Upper lobe of right lung (tissue), 1 donor: ENCODE results near the gene PHF2. TPM values are rescaled to one million over a fixed set of nuclear protein-coding genes. Genes with fewer than 3 reads are reported as not detected.

Experiments used
- ATAC-seq: fragments of 200-7000 bp; cut with Tn5 transposase; one replicate; pipeline ENCODE4 v1.9.1; 2020; ENCODE audit warnings: mild to moderate bottlenecking, moderate library complexity
- DNase-seq: peaks from one replicate; pipeline ENCODE4 v3.0.0-alpha.2; 2020
- H3K27ac ChIP-seq: fragments of 200-600 bp; one replicate; pipeline ENCODE4 v1.8.0; 2022
- H3K27me3 ChIP-seq: fragments of 200-600 bp; one replicate; pipeline ENCODE4 v1.8.0; 2022; ENCODE audit warnings: mild to moderate bottlenecking
- H3K36me3 ChIP-seq: fragments of 200-600 bp; one replicate; pipeline ENCODE4 v1.8.0; 2022
- H3K4me1 ChIP-seq: fragments of 200-600 bp; one replicate; pipeline ENCODE4 v1.8.0; 2022
- H3K4me3 ChIP-seq: fragments of 200-600 bp; one replicate; pipeline ENCODE4 v1.8.0; 2022; ENCODE audit warnings: mild to moderate bottlenecking
- H3K9me3 ChIP-seq: fragments of 200-600 bp; one replicate; pipeline ENCODE4 v1.8.0; 2022
- intact Hi-C: fragments of 100-400 bp; cut with DNase I; formaldehyde crosslinking; loops from one replicate; pipeline ENCODE4 v1.11.0; 2022
- total RNA-seq: library from RNA; stranded (reverse); fragmentation: NEBNext Ultra II Directional; extraction: Animal tissue kit (Norgen Biotek cat#: 25700); gene quantifications from one replicate; pipeline ENCODE4 v1.2.1, GENCODE V29; 2021
- TF ChIP-seq, protein P1 (sequence below): fragments of 200-600 bp; IDR thresholded peaks from one replicate; pipeline ENCODE4 v1.8.0; 2022; ENCODE audit warnings: antibody characterized with exemption
- donor health status: DM: no; HTN: yes; CAD: no; lungs with severe emphysema.

Gene PHF2
- total RNA-seq, 1 donor from 2014 or later = 37.0 TPM

DNA sequence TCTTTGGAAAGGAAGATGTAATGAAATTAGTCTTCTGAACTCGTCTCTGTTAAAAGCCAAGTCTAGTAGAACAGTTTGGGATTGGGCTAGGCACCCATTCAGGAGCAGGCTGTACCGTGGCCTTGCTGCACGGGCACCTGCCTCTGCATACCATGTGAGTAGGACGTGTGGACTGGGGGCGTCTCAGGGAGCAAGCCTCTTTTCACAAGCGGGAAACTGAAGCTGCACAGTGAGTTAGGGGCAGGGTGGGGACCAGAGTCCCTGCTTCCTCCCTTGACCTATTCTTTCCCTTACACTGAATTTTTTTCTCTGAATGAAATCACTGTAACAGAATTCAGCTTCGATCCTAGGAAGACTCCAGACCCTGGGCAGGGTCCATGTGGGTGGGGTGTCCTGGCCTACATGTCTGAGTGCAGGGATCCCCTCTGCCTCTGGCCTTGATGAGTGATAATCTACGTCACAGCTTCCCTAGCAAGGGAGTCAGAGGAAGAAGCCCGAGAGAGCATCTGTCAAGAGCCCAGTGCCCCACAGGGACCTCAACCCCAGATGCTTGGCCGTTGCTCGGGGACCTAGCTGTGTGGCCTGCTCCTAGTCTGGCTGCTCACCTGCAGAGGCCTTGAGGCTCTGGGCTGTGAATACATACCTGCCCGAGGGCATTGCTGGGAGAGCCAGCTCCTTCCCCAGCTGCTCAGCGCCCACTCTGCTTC lies 15.1 kb downstream of the PHF2 start:
- DNase-seq = no peak
- Histone ChIP-seq H3K4me3 (no peak overlapping the region), H3K27me3 (no peaks in the 10 kb centered on the region), H3K9me3 (no peaks in the 10 kb centered on the region), H3K4me1 (peaks cover 46% of the 10 kb centered on the region), H3K36me3 (no peaks in the 10 kb centered on the region), H3K27ac (no peak overlapping the region)
- no peak for ATAC-seq
- intact Hi-C loops = no loop called here
- TF ChIP-seq, protein P1, sequence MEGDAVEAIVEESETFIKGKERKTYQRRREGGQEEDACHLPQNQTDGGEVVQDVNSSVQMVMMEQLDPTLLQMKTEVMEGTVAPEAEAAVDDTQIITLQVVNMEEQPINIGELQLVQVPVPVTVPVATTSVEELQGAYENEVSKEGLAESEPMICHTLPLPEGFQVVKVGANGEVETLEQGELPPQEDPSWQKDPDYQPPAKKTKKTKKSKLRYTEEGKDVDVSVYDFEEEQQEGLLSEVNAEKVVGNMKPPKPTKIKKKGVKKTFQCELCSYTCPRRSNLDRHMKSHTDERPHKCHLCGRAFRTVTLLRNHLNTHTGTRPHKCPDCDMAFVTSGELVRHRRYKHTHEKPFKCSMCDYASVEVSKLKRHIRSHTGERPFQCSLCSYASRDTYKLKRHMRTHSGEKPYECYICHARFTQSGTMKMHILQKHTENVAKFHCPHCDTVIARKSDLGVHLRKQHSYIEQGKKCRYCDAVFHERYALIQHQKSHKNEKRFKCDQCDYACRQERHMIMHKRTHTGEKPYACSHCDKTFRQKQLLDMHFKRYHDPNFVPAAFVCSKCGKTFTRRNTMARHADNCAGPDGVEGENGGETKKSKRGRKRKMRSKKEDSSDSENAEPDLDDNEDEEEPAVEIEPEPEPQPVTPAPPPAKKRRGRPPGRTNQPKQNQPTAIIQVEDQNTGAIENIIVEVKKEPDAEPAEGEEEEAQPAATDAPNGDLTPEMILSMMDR = no peak

DNA sequence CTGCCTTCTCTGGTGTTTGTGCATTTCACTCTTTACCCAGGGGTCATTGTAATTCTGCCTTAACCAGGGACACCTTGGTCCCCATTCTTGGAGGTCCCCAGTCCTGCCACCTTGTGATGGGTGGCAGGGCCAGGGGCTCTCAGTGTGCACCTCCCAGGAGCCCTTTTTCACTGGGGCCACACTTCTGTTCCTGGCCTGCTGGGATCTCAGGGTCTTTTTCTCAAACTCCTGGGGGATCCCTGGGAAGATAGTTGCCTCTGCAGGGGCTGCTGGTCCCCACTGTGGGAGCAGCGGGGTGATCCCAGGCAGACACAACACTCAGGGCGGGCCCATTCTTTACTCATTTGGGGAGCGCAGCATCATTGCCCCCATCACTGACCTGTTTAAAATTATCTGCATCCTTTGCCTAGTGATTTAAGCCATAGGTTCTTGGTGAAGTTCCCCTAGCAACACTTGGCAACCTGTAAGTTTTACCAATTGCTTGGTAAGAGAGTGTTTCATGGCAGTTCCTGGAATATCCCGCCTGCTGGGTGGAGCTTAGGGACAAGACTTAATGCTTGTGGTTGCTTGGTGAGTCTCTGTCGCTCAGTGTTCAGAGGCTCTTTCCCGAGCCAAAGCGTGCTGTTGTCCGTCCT lies 15.7 kb downstream of the PHF2 start:
- Histone ChIP-seq H3K27ac (no peak overlapping the region), H3K9me3 (no peaks in the 10 kb centered on the region), H3K4me3 (no peak overlapping the region), H3K27me3 (no peaks in the 10 kb centered on the region), H3K4me1 (peaks cover 44% of the 10 kb centered on the region), H3K36me3 (no peaks in the 10 kb centered on the region)
- DNase-seq (no peak), ATAC-seq (no peak)
- TF ChIP-seq, protein P1 = no peak
- intact Hi-C loops = no loop called here

DNA sequence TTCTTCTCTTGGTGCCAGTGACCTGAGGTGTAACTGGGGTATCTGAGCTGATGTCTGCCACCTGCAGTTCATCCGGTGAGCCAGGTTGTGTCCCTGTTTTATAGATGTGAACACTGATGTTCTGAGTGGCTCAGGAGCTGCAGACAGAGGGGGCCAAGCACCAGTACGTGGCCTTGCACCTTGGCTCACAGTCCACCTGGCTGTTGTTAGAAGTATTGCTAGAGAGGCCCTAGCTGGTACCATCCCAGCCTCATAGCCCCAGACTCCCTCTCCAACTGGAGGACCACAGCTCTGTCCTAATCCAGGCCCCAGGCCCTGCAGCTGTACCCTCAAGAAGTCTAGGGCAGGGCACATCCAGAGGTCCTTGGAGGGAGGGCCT lies 16.2 kb downstream of the PHF2 start:
- H3K4me3 ChIP-seq = no peak overlapping the region
- no peaks in the 10 kb centered on the region for H3K36me3 ChIP-seq
- no peak for DNase-seq
- no peaks in the 10 kb centered on the region for H3K27me3 ChIP-seq
- TF ChIP-seq, protein P1 = no peak
- peak; percentile 37 for ATAC-seq
- no peak overlapping the region for H3K27ac ChIP-seq
- intact Hi-C loops = no loop called here
- no peaks in the 10 kb centered on the region for H3K9me3 ChIP-seq
- peaks cover 44% of the 10 kb centered on the region for H3K4me1 ChIP-seq

DNA sequence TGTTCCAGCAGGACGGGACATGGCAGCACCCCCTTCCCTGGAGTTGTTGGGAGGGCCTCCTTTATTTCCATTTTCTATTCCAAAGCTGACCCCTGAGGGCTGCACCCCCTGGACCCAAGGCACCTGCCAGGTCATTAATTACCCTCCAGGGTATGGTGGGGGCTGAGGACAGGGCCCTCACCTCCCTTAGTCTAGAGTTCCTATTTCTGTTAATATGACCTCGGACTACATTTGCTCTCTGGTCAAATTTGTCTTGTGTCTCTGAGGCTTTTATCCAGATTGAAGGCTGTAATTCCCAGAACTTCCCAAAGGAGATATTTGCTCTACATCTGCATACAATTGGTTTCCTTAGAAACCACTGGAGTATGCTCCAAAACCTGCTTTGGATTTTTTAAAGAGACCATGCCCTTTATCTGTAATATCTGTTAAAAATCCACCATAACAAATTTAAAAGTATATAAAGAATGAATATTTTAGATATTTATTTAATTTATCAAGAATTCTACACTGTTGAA lies 16.8 kb downstream of the PHF2 start:
- ATAC-seq = no peak
- peaks cover 42% of the 10 kb centered on the region for H3K4me1 ChIP-seq

DNA sequence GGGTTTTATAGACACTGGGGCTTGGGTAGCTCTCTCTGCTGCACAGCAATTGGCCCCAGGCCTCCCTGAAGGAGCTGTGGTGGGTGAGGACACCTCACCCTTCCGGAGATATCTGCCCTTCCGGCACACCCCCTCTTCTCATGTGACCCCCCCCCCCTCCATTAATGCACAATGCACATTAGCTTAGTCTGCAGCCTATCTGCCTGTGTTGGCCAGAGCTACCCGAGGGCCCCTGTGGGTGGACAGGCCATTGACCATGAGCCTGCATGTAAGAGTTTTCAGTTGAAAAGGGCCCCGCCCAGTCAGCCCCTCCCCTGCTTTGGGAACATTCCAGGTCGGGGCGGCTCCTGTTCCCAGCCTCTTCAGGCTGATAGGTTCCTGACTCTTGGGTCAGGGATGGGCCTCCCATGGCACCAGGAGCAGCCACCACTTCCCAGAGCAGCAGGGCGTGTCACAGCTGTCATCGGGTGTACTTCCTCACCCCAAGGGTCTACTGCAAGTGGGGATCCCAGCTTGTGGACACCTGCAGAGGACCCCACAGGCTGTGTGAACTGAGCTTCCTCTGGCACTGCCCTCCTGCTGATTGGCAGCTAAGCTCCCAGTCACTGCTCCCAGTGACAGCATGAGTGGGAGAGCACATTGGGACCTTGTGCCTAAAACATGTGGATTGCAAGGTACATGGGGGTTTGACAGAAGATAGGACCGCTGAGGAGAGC lies 17.8 kb downstream of the PHF2 start:
- no peak overlapping the region for H3K4me3 ChIP-seq
- intact Hi-C loops = no loop called here
- peak; percentile 69 for DNase-seq
- H3K27me3 ChIP-seq = no peaks in the 10 kb centered on the region
- H3K9me3 ChIP-seq = no peaks in the 10 kb centered on the region
- TF ChIP-seq, protein P1 = no peak
- peak overlapping the region; percentile 6 for H3K27ac ChIP-seq
- peak; percentile 71 for ATAC-seq
- H3K36me3 ChIP-seq = no peaks in the 10 kb centered on the region
- H3K4me1 ChIP-seq = peaks cover 43% of the 10 kb centered on the region

More for the DNA sequence above, 16.8 kb downstream of the PHF2 start:
- Histone ChIP-seq H3K4me3 (no peak overlapping the region), H3K36me3 (no peaks in the 10 kb centered on the region), H3K27ac (no peak overlapping the region), H3K9me3 (no peaks in the 10 kb centered on the region), H3K27me3 (no peaks in the 10 kb centered on the region)
- TF ChIP-seq, protein P1 = no peak
- peak; percentile 35 for DNase-seq
- intact Hi-C loops = no loop called here
